Heart right ventricle (tissue), 16 donors: Measurements from ENCODE around the gene OST4. TPM values are rescaled to one million over a fixed set of nuclear protein-coding genes. Genes with fewer than 3 reads are reported as not detected.

Experiments
- ATAC-seq, 8 donors: fragments of 200-7000 bp; cut with Tn5 transposase; one replicate each; pipeline ENCODE4 v1.9.1; 2020; ENCODE audit warnings: mild to moderate bottlenecking in 8 of 8, moderate library complexity in 8 of 8, moderate number of reproducible peaks in 1 of 8
- DNase-seq, 2 donors: peaks; one replicate each; pipeline ENCODE4 v3.0.0-alpha.2; 2020
- H3K27ac ChIP-seq, 10 donors: fragments of 200-600 bp; sonication (generic) in 2 of 10; one replicate each; pipeline versions ENCODE4 v1.5.0 to v1.8.0; 2020 to 2022; ENCODE audit warnings: mild to moderate bottlenecking in 3 of 10
- H3K27me3 ChIP-seq, 7 donors: fragments of 200-600 bp; one replicate each; pipeline ENCODE4 v1.8.0; 2021 to 2022; ENCODE audit warnings: mild to moderate bottlenecking in 2 of 7
- H3K36me3 ChIP-seq, 9 donors: fragments of 200-600 bp; sonication (generic) in 1 of 9; one replicate each; pipeline versions ENCODE4 v1.5.0 to v1.8.0; 2020 to 2022; ENCODE audit warnings: mild to moderate bottlenecking in 2 of 9
- H3K4me1 ChIP-seq, 9 donors: fragments of 200-600 bp; sonication (generic) in 1 of 9; one replicate each; pipeline versions ENCODE4 v1.5.0 to v1.8.0; 2020 to 2022; ENCODE audit warnings: mild to moderate bottlenecking in 4 of 9
- H3K4me3 ChIP-seq, 10 donors: fragments of 200-600 bp; sonication (generic) in 2 of 10; one replicate each; pipeline versions ENCODE4 v1.5.0 to v1.8.0; 2020 to 2022; ENCODE audit warnings: mild to moderate bottlenecking in 7 of 10, moderate library complexity in 2 of 10
- H3K9me3 ChIP-seq, 11 donors: fragments of 200-600 bp in 10 of 11; sonication (generic) in 2 of 11; one replicate each; pipeline versions ENCODE4 v1.5.0 to v1.8.0; 2013 to 2022; ENCODE audit warnings: mild to moderate bottlenecking in 2 of 11, control low read depth in 1 of 11, moderate library complexity in 1 of 11
- CTCF ChIP-seq, 9 donors: fragments of 200-600 bp; sonication (generic) in 2 of 9; IDR thresholded peaks; one replicate each; pipeline versions ENCODE4 v1.5.0 to v1.8.0; 2021 to 2022; ENCODE audit warnings: antibody characterized with exemption in 9 of 9, mild to moderate bottlenecking in 5 of 9, moderate library complexity in 1 of 9
- WGBS, 2 donors: extraction: QIAGEN DNeasy Blood & Tissue Kit; methylation state at CpG; one replicate each; pipeline ENCODE4 v1.1.7; 2013; ENCODE audit warnings: inconsistent platforms in 1 of 2; 5-methylcytosine and 5-hydroxymethylcytosine counted together
- intact Hi-C, 10 donors: fragments of 100-400 bp; cut with DNase I; formaldehyde crosslinking; loops; one replicate each; pipeline versions ENCODE4 v1.11.1 to v1.14.2; 2022
- polyA plus RNA-seq, 2 donors: library from polyadenylated mRNA; stranded (reverse); fragments of 200-250 nt; gene quantifications; one replicate each; pipeline ENCODE4 v1.2.3, GENCODE V29; 2013
- total RNA-seq, 10 donors: library from RNA; stranded (reverse); fragmentation: NEBNext Ultra II Directional in 3 of 10; extraction: Animal tissue kit (Norgen Biotek cat#: 25700) in 3 of 10; gene quantifications; one replicate each; pipeline versions ENCODE4 v1.2.1 to v1.2.4, GENCODE V29; 2021 to 2023
- donor health status: Arrhythmogenic right ventricular cardiomyopathy.
- donor health status: ischemic (EF 13 %, LVEDD 7.1; RV severe dilation, severe dysfunction).
- donor health status: healthy with polysubstance abuse.
- donor health status: DM: no; HTN: yes; CAD: no.
- donor health status: DM: no; HTN: no; CAD: no.
- donor health status: ischemic (EF 25% LVEDD 6.9; RV normal size, moderate dysfunction).
- donor health status: ischemic (EF 25% LVEDD 5.7; RV mildly dilated, moderate dysfunction).
- donor health status: healthy.
- donor health status: DM: yes; HTN: yes; CAD: no.
- donor health status: Ischemic cardiomyopathy.
- donor health status: ischemic (EF 35%, LVEDD 5.7; RV mildly dilated, moderate dysfunction).
- donor health status: nonischemic (EF 11% LVEDD 7.7; RV severe dilation, severe dysfunction).
- donor health status: DM: yes; HTN: yes; CAD: no.
- donor health status: PGD.
- donor health status: ischemic (EF 29% LVEDD 5.4; RV normal size, mild dysfunction).
- donor health status: nonischemic (EF 23%, LVEDD 6.1; RV moderate dilation, normal function).

Gene OST4
- total and polyA plus RNA-seq, 12 donors: 336 to 457 (median 388) TPM

- Histone ChIP-seq H3K27me3 (no peaks in the 10 kb centered on the region), H3K4me3 (no peak overlapping the region), H3K4me1 (peaks cover 10 to 63% (median 50%) of the 10 kb centered on the region in 9 donors), H3K27ac (peak overlapping the region in 1 of 10 donors; percentile 26), H3K36me3 (peaks cover 0 to 13% (median 0%) of the 10 kb centered on the region in 9 donors), H3K9me3 (no peaks in the 10 kb centered on the region)
- TF ChIP-seq CTCF (IDR thresholded peaks at IDR 0.05): no peak
- intact Hi-C loops: loop anchor here in 6 of 10 donors (5.0 to 10.0 kb wide), 4 partner anchors 49 to 121 kb away; partner anchors contain the start of gene TMEM214 (in 4 of the 6)
- WGBS, 2 donors: 87 to 91% methylated on average over 20 of the region's 20 CpGs
- ATAC-seq (no peak), DNase-seq (no peak)
These were observed 12.2 kb upstream of the OST4 start for GRCh38 chr2:27083410-27084296.

GRCh38 chr2:27082773-27083409 lies 11.4 kb upstream of the OST4 start:
- Histone ChIP-seq H3K27me3 (no peaks in the 10 kb centered on the region), H3K36me3 (peaks cover 0 to 13% (median 0%) of the 10 kb centered on the region in 9 donors), H3K9me3 (no peaks in the 10 kb centered on the region), H3K27ac (peak overlapping the region in 1 of 10 donors; percentile 83), H3K4me1 (peaks cover 10 to 68% (median 53%) of the 10 kb centered on the region in 9 donors), H3K4me3 (peak overlapping the region in 1 of 10 donors; percentile 64)
- intact Hi-C loops: loop anchor here in 6 of 10 donors (5.0 to 10.0 kb wide), 4 partner anchors 48 to 121 kb away; partner anchors contain the start of gene TMEM214 (in 4 of the 6)
- WGBS, 2 donors: 84 to 88% methylated on average over 26 to 27 of the region's 27 CpGs
- DNase-seq (no peak), ATAC-seq (no peak)
- TF ChIP-seq CTCF (IDR thresholded peaks at IDR 0.05): no peak

GRCh38 chr2:27081984-27082772 lies 10.7 kb upstream of the OST4 start:
- intact Hi-C loops: loop anchor here in 6 of 10 donors (2.0 to 10.0 kb wide), 5 partner anchors 47 to 121 kb away; partner anchors contain the start of gene TMEM214 (in 4 of the 6)
- no peak for ATAC-seq
- H3K27ac ChIP-seq: peak overlapping the region in 9 of 10 donors; percentile 66 to 89 (median 79)

More at GRCh38 chr2:27081984-27082772, 10.7 kb upstream of the OST4 start:
- peaks cover 0 to 13% (median 0%) of the 10 kb centered on the region in 9 donors for H3K36me3 ChIP-seq
- WGBS, 2 donors: 89 to 91% methylated on average over 38 of the region's 38 CpGs
- no peak for DNase-seq
- peaks cover 6 to 69% (median 53%) of the 10 kb centered on the region in 9 donors for H3K4me1 ChIP-seq
- no peaks in the 10 kb centered on the region for H3K9me3 ChIP-seq
- H3K4me3 ChIP-seq: peak overlapping the region in 2 of 10 donors; percentile 64 to 68
- H3K27me3 ChIP-seq: no peaks in the 10 kb centered on the region
- no peak for TF ChIP-seq CTCF (IDR thresholded peaks at IDR 0.05)
